Caki2 (cell line): ENCODE measurements around the gene SEH1L. TPM values are rescaled to one million over a fixed set of nuclear protein-coding genes. Genes with fewer than 3 reads are reported as not detected.
"Not testable (repeated sequence)": the region's sequence is repeated elsewhere in the genome, so short reads cannot be mapped to it uniquely, and the experiment has no call there.

ENCODE experiments used
- DNase-seq: peaks from one replicate; pipeline ENCODE4 v3.0.0-alpha.2; 2015; ENCODE audit warnings: low read depth
- in situ Hi-C: cut with HindIII; loops from 2 replicates; pipeline ENCODE4 v1.10.0; 2016; ENCODE audit warnings: low sequenced_read_pairs, low pct_unique_long_range_greater_than_20kb, mixed read lengths
- total RNA-seq: library from RNA; depleted of rRNA; stranded (reverse); fragments of >200 nt; shearing (Covaris generic); gene quantifications from 2 replicates; pipeline ENCODE4 v1.2.3, GENCODE V29; 2014; ENCODE audit warnings: low replicate concordance

Gene SEH1L
- total RNA-seq, 1 experiment from 2014 or later: 49.3 TPM

DNA sequence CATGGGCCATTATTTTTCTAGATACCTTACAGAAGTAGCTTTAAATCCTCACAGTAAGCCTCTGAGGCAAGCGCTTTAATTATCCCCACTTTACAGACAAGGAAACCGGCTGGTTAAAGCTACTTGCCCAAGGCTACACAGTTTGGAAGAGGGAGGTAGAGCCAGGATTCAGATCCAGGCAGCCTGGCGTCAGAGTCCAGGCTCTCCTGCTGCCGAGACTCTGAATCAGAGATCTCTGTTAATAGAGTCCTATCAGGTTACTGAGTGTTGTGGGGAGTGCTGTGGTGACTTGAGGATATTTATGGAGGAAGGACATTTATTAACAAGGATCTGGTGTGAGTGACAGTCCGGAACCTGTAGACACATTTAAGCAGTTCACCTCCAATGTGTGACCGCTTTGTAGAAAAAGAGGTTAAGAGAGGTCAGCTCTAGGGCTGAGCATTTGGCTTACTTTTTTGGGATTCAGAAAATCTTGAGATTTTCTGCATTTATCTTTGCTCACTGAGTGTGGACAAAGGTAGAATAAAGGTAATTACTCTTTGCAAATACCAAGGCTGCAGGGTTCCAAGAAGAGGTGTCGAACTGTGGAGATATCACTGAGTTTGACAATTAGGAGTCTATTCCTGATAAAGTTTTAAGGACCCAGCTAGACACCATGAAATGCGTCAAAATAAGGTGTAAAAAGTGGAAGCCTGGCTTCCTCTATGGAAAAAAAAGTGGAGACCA lies 41.7 kb downstream of the SEH1L start:
- no peak for DNase-seq
- in situ Hi-C loops: no loop called here

GRCh38 chr18:12990123-12990475 lies 42.3 kb downstream of the SEH1L start:
- in situ Hi-C loops: no loop called here
- no peak for DNase-seq

DNA sequence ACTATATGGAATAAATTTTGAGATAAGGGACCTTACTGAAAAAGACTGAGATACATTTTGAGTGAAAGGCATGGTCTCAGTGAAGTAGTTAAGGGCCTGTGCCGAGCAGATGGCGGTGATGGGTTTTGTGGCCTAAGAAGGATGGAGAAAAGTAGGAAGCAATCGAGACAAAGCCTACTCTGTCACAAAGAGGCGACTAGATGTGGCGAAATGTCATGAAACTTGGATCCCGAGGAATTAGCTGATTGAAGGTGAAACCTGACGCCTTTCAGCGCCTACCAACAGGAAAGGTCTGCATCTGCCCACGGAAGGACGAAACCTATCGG lies 42.8 kb downstream of the SEH1L start:
- no peak for DNase-seq
- in situ Hi-C loops: no loop called here

GRCh38 chr18:12990967-12991820 lies 43.4 kb downstream of the SEH1L start, which contains the start of gene CEP192:
CEP192 (plus strand) TSS chr18:12991362; CDS start chr18:12999425, 8,063 bp downstream.
- in situ Hi-C loops: no loop called here
- DNase-seq: peak; percentile 99

GRCh38 chr18:12991821-12992179 lies 44.0 kb downstream of the SEH1L start:
- in situ Hi-C loops: no loop called here
- no peak for DNase-seq

- in situ Hi-C loops: no loop called here
- DNase-seq: no peak
Observed at GRCh38 chr18:12993439-12993838, 45.6 kb downstream of the SEH1L start.

- in situ Hi-C loops: no loop called here
- no peak for DNase-seq
Observed at GRCh38 chr18:12995424-12995823, 47.6 kb downstream of the SEH1L start.

DNA sequence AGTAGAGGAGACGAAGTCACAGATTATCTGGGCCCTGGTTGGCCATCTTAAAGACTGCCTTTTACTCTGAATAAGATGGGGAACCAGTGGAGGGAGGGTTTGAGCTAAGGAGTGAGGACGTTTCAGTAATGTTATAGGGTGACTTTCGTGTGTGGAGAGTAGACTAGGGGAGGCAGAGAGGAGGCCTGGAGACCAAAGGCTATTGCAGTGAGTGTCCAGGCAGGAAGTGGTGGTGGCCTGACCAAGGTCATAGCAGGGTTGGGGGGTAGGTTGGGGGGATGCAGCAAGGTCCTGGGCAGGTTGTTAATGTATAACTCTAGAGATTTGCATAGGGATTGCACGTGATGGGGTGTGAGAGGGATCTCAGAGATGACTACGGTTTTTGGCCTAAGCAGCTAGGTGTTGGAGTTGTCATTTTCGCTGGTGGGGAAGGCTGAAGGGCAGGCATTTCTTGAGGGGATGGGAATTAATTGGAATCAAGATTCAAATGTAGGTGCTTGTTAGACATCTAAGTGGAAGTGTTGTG lies 48.2 kb downstream of the SEH1L start:
- in situ Hi-C loops: no loop called here
- DNase-seq: no peak

DNA sequence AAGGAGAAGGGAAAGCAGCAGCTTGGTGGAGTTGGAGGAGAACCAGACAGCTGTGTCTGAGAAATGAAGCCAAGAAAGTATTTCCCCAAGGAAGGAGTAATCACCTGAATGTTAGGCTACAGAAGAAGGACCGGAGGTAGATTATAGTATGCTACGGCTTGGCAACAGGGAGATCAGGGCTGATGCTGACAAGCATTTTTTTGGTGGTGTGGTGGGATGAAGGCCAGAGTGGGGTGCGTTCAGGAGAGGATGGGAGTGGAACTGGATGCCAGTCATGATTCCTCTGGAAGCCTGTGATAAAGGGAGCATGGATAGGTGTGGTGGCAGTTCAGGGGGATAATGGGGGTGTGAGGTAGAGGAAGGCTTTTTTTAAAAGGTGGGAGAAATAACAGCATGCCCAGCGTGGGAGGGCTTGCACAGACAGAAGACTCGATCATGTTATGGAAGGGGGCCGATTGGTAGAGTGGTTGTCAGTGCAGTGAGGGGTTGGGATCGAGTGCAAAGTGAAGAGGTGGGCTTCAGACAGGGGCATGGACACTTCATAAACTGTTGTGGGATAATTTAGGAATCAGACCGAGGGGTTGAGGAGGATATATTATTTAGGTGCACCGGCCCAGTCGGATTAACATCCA lies 49.0 kb downstream of the SEH1L start:
- in situ Hi-C loops: no loop called here
- DNase-seq: no peak

DNA sequence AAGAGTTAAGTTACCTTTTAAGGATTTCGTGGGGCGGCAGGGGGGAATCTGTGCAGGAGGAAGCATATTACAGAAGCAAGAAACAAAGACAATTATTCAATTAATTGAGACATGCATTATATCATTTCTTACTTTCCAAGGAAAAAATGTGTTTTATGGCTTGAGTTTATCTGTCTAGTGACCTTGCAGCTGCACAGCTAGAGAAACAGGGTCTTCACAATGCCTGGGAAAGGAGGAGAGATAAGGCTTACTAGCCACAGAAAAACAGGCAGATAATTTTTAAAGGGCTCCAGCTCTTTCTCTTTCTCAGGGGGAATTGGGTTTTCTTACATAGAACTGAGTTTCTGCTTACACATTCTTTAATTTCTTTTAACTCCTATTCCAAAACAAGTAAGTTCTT lies 49.5 kb downstream of the SEH1L start:
- DNase-seq, in situ Hi-C loops: not testable (repeated sequence)

GRCh38 chr18:12998332-12999060 lies 50.7 kb downstream of the SEH1L start:
- DNase-seq: no peak
- in situ Hi-C loops: no loop called here

- in situ Hi-C loops: no loop called here
- peak; percentile 69 for DNase-seq
Observed at GRCh38 chr18:13003466-13003896, 55.7 kb downstream of the SEH1L start.

DNA sequence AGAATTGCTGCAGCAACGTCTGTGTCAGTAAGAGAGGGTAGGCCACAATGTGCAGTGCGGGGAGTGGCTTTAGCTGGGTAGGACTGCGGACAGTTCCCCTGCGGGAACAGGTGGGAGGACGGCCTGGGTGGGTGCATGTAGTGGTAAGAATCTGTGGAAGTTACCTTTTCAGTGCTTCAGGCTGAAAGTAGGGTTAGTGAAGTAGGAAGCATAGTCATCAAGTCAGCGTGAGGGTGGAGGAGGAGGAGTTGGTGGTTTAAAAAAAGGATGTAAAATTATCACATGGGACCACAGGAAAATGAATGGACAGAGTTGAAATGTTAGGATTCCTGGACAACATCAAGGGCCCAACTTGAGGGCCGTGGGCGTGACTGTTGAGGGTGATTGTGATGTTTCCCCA lies 56.6 kb downstream of the SEH1L start:
- in situ Hi-C loops: no loop called here
- DNase-seq: no peak

GRCh38 chr18:13005289-13005688 lies 57.5 kb downstream of the SEH1L start:
- DNase-seq: no peak
- in situ Hi-C loops: no loop called here

DNA sequence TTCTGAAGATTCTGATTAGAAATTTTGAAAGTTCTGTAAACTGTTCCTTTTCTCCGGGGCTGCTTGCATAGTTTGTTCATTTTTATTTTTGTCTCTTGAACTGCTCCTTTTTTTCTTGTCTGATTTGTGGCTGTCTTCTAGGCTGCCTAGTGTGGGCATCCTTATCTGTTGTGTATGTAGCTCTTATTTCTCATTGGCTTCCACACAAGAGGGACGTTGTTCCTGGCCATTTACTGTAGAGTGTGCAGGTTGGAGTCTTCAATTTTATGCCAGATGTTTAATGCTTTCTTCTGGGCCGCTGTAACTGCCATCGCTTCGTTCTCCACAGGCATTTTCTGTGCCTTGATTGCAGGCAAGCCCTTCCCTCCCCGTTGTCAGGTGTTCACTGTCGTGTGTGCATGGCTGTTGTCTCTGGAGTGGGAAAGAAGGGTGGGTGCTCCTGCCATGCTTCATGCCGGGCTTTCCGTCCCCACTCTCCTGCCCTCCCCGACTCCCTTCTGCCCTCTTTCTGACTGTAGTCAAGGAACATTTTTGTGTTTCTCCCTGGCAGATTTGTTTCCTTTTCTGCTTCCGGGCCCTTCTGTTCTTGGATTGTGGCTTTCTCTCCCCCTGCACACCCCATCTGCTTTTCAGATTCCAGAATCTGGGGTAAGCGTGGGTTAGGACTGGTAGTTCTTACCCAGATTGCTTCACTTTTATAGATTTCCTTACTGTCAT lies 58.9 kb downstream of the SEH1L start:
- in situ Hi-C loops: no loop called here
- DNase-seq: no peak

- DNase-seq: no peak
- in situ Hi-C loops: no loop called here
Observed at GRCh38 chr18:13007248-13007560, 59.4 kb downstream of the SEH1L start.

DNA sequence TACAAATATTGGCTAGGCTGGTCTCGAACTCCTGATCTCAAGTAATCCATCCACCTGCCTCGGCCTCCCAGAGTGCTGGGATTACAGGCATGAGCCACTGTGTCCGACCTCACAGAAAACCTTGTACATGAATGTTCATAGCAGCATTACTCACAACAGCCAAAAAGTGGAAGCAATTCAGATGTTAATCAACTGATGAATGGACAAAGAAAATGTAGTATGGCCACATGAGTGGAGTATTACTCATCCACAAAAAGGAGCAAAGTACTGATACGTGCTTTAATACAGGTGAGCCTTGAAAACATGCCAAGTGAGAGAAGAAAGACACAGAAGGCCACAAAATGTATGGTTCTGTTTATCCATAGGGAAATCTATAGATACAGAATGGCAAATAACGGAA lies 63.9 kb downstream of the SEH1L start:
- no peak for DNase-seq
- in situ Hi-C loops: no loop called here

- in situ Hi-C loops: no loop called here
- DNase-seq: no peak
Observed at GRCh38 chr18:13014232-13014631, 66.4 kb downstream of the SEH1L start.
